Measurements from ENCODE around the gene ARAP3.
A peak's percentile ranks its signal among the peaks of the same experiment; 100 is the strongest.
"Not testable (repeated sequence)": the region's sequence is repeated elsewhere in the genome, so short reads cannot be mapped to it uniquely, and the experiment has no call there.

ARAP3 gene, protein sequence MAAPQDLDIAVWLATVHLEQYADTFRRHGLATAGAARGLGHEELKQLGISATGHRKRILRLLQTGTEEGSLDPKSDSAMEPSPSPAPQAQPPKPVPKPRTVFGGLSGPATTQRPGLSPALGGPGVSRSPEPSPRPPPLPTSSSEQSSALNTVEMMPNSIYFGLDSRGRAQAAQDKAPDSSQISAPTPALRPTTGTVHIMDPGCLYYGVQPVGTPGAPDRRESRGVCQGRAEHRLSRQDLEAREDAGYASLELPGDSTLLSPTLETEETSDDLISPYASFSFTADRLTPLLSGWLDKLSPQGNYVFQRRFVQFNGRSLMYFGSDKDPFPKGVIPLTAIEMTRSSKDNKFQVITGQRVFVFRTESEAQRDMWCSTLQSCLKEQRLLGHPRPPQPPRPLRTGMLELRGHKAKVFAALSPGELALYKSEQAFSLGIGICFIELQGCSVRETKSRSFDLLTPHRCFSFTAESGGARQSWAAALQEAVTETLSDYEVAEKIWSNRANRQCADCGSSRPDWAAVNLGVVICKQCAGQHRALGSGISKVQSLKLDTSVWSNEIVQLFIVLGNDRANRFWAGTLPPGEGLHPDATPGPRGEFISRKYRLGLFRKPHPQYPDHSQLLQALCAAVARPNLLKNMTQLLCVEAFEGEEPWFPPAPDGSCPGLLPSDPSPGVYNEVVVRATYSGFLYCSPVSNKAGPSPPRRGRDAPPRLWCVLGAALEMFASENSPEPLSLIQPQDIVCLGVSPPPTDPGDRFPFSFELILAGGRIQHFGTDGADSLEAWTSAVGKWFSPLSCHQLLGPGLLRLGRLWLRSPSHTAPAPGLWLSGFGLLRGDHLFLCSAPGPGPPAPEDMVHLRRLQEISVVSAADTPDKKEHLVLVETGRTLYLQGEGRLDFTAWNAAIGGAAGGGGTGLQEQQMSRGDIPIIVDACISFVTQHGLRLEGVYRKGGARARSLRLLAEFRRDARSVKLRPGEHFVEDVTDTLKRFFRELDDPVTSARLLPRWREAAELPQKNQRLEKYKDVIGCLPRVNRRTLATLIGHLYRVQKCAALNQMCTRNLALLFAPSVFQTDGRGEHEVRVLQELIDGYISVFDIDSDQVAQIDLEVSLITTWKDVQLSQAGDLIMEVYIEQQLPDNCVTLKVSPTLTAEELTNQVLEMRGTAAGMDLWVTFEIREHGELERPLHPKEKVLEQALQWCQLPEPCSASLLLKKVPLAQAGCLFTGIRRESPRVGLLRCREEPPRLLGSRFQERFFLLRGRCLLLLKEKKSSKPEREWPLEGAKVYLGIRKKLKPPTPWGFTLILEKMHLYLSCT (N-terminal part only)

DNA sequence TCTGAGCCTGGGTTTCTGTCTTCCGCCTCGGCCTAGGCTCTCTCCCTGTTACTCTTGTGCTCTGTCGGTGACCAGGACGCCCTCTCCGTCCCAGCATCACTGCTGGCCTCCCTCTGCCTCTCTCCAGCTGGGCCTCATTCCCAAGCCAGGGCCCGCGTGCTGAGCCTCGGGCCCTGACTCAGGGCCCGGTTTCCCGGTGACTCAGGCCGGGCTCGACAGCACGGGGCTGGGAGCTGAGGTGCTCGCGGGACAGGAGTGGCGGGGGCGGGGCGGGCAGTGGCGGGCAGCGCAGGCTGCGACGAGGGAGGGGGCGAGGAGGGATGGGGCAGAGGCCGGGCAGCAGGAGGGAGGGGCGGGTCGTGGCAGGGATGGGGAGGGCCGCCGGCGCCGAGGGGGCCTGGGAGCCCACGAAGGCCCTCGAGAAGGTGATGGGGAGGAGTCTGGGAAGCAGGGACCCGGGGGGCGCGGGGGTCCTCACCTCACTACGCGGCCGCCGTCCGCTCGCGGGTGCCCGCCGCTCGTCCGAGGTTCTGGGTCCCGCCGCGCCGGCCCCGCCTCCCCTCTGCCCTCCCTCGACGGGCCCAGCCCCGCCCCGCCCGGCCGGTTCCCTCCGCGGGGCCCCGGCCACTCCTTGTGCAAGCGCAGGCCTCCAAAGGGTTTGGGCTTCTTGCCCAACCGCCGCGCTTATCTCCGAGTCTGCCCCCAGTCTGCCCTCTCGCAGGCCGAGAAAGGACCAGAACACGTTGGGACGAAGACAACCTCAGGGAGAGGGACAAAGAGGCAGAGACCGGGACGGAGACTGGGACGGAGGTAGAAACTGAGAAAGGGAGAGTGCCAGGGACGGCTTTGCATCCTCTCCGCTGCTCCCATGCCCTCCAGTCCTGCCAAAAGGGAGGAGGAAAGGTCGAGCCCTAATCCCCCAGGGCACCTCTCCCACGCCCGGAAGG is at the start of gene ARAP3:
TSS of gene ARAP3 (minus strand) at position 536 of the 947 bp plus-strand sequence. CDS start 1,744 bp downstream, outside the sequence.
- DNase-seq, result peak; percentile 78

GRCh38 chr5:141729387-141730006 is 47.5 kb upstream of the ARAP3 start:
- no peak for DNase-seq

GRCh38 chr5:141725891-141726290 is 43.9 kb upstream of the ARAP3 start:
- no peak for DNase-seq

- not testable (repeated sequence) for DNase-seq
These were observed 43.1 kb upstream of the ARAP3 start for GRCh38 chr5:141725174-141725573.

- DNase-seq, result no peak
These were observed 40.2 kb upstream of the ARAP3 start for GRCh38 chr5:141722266-141722665.

- DNase-seq, result no peak
These were observed 35.0 kb upstream of the ARAP3 start for GRCh38 chr5:141717043-141717442.

DNA sequence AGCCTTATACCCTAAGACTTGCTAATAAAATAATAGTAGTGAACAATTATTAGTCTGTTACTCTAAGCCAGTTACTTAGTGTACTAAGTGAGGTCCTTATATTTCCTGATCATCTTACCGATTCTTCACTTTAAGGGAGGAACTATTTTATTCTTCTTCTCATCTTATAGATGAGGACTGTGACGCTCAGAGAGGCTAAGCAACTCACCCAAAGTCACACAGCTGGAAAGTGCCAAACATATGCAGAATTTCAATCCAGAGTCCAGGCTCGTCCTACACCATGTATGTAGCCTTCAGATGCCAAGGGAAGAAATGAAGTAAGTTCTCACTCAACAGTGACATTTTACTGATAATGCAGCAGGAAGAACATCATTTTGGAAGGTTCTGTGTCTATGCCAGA is 34.4 kb upstream of the ARAP3 start:
- no peak for DNase-seq

DNA sequence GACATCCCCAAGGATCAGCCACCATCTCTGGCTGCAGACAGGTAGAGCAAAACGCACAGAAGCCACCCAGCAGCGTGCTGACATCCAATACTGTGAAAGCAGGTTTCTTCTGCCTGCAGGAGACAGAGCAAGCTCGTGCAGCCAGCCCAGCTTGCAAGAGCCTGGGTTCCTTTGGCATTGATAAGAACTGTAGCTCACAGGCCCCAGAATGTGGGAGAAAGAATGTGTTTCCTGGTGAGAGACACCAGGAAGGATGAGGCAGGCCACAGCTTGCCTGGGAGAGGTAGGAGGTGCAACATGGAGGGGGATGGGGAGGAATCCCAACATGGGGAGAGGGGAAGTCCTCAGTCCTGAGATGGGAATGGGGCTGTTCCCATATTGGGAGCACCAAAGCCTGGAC is 34.0 kb upstream of the ARAP3 start:
- DNase-seq, result no peak

DNA sequence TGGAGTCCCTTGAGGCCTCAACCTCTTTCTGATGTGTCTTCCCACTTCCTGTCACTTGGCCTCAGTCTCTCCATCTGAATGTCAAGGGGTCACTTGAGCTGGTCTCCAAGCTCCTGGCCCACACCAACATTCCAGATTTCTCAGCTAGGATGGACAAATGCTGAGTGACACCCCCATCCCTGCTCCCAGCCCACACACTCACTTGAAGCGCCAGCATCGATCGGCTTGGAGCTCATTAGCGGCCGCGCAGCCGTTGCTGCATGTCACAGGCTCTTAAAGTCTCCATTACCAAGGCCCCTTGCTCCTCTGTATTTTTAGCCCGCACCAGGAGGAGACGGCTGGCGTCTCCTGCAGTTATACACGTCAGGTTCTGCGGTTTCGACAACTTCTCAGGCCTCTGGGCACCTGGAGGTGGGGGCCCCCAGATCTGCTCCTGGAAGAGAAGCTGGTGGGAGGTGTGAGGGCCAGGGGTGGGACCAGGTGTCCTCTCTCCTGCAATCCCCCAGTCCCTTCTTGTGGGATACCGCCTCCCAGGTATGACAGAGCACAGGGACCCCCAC is 33.4 kb upstream of the ARAP3 start:
- no peak for DNase-seq

DNA sequence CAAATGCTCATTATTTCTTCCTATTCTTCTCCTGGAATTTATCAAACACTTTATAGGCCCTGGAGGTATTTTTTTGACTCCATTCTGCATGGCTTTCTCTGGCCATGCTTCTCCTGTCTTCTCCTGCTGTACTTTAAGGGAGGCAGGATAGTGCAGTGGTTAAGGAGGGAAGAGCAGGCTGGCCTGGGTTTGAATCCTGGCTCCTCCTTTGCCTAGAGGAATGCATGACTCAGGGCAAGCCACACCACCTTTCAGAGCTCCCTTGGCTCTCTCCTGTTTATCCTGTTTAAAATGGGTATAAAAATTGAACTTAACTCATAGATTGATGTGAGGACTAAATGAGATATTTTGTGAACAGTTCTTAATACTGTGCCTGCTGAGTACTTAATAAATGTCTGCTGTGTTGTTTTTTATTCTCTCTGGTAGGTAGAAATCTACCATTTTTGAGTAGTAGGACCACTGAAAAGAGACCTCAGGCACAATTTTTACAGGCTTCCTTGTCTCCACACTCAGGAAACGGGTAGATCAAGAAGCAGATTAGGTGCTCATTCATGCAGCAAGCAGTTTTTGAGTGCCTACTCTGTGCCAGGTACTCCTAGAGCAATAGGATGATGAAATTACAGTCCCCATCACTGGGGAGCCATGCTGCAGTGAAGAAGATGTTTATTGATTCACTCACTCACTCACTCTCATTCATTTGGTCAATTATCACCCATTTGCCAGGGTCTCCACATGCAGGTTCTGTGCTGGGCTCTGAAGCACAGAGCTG is 32.7 kb upstream of the ARAP3 start:
- no peak for DNase-seq

GRCh38 chr5:141713616-141714309 is 31.7 kb upstream of the ARAP3 start:
- no peak for DNase-seq

GRCh38 chr5:141711687-141712086 is 29.7 kb upstream of the ARAP3 start:
- no peak for DNase-seq

GRCh38 chr5:141709699-141710267 is 27.8 kb upstream of the ARAP3 start:
- DNase-seq, result no peak

DNA sequence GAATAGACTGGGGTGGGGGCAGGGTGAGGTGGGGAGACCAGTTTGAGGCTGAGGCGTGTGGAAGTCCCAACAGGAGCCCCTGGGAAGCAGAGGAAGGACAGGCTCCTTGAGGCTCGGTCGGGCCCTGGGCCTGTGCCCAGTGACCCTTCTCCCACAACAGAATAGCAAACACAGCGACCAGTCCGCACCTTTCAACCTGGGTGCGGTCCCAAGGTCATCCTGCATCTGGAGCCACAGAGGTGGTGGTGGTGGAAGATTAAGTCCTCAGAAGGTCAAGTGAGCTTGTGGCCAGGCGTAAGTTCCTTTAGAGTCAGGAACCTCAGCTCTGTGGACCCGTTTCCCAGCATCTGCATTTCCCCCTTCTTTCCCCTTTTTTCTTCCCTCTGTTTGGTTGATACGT is 26.0 kb upstream of the ARAP3 start:
- DNase-seq, result no peak

DNA sequence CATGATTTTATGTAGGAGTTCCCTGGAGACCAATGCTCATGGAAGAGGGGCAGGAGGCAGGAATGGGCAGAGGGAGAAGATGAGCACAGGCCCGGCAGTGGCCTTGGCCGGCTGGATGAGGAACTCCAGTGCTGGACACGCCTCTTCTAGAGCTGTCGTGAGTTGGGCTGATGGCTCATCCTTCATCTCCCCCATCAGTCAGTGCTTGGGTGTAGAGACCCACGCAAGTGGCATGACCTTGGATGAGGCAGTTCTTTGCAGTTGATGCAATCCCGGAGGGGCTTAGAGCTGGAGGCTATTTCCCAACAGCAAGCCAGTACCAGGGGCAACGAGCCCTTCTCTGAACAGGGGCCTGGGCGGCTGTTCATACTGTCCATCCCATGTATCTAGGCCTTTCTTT is 25.5 kb upstream of the ARAP3 start:
- no peak for DNase-seq

DNA sequence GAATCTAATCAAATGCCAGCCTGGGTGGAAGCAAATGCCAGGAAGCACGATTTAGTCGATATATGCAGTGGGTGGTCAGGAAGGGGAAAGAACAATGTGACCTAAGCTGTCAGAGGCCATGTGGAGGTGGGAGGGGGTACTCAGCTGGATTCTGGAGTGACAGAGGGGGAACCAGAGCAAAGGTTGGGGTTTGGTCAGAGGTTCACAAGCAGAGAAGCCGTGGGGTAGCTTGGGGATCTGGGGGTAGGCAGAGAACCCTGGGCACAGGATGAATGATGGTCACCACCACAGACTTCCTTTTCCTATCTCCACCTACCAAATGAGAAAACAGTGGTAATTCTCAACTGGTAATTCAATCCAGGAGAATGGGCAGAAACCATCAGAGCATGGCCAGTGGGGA is 24.1 kb upstream of the ARAP3 start:
- no peak for DNase-seq

GRCh38 chr5:141705469-141705868 is 23.4 kb upstream of the ARAP3 start:
- no peak for DNase-seq

DNA sequence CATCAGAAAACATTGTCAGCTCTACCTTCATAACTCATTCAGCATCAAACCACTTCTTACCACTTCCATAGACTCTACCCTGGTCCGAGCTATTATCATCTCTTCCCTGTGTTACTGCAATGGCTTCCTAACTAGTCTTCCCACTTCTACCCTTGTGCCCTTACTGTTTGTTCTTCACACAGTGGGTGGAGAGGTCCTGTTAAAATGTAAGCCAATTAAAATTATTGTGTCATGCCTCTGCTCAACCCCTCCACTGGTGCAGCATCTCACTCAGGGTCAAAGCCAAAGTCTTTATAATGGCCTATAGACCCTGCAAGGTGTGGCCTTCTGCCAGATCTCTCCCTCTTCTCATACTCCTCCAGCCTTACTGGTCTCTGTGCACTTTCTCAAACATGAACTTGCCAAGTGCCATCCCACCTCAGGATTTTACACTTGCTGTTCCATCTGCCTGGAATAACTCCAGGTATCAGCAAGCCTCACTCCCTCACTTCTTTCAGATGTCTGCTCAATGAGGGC is 22.8 kb upstream of the ARAP3 start:
- DNase-seq, result no peak

GRCh38 chr5:141703133-141703561 is 21.1 kb upstream of the ARAP3 start:
- no peak for DNase-seq

All from left hindlimb (tissue), 1 donor.